Neural progenitor cell (in vitro differentiated cells): Measurements from ENCODE around the gene SYVN1. TPM values are rescaled to one million over a fixed set of nuclear protein-coding genes. Genes with fewer than 3 reads are reported as not detected.

ENCODE experiments used
- DNase-seq: peaks from one replicate; pipeline ENCODE4 v3.0.0-alpha.2; 2016; ENCODE audit warnings: low spot score
- H2AFZ ChIP-seq: fragments of 200-600 bp; sonication (generic); replicated peaks from 2 replicates; pipeline ENCODE4 v1.6.1; 2016; ENCODE audit warnings: antibody characterized with exemption
- H3F3A ChIP-seq: fragments of 200-600 bp; sonication (generic); 2 replicates; pipeline ENCODE4 v1.6.1; 2016; ENCODE audit warnings: antibody characterized with exemption, low read depth
- H3K27ac ChIP-seq: fragments of 200-600 bp; sonication (generic); 2 replicates; pipeline ENCODE4 v1.5.1; 2016; ENCODE audit warnings: mild to moderate bottlenecking
- H3K27me3 ChIP-seq: fragments of 200-600 bp; sonication (generic); 2 replicates; pipeline ENCODE4 v1.6.1; 2016; ENCODE audit warnings: mild to moderate bottlenecking, moderate library complexity
- H3K36me3 ChIP-seq: fragments of 200-600 bp; sonication (generic); 2 replicates; pipeline ENCODE4 v1.5.1; 2016
- H3K4me1 ChIP-seq: fragments of 200-600 bp; sonication (generic); 2 replicates; pipeline ENCODE4 v1.6.1; 2016; ENCODE audit warnings: mixed run types
- H3K4me2 ChIP-seq: fragments of 200-600 bp; sonication (generic); 2 replicates; pipeline ENCODE4 v1.6.1; 2016
- H3K4me3 ChIP-seq: fragments of 200-600 bp; sonication (generic); 2 replicates; pipeline ENCODE4 v1.5.1; 2016
- H3K79me2 ChIP-seq: fragments of 200-600 bp; sonication (generic); 2 replicates; pipeline ENCODE4 v1.6.1; 2016; ENCODE audit warnings: low read depth
- H3K9ac ChIP-seq: fragments of 200-600 bp; sonication (generic); 2 replicates; pipeline ENCODE4 v1.6.1; 2016
- H3K9me3 ChIP-seq: fragments of 200-600 bp; sonication (generic); 2 replicates; pipeline ENCODE4 v1.5.1; 2016; ENCODE audit warnings: low read depth
- H4K20me1 ChIP-seq: fragments of 200-600 bp; sonication (generic); 2 replicates; pipeline ENCODE4 v1.6.1; 2016; ENCODE audit warnings: low read depth
- H3K27ac Mint-ChIP-seq: 3 replicates; pipeline ENCODE4 v1.8.0; 2021; ENCODE audit warnings: mixed read lengths
- H3K27me3 Mint-ChIP-seq: 2 replicates; pipeline ENCODE4 v1.8.0; 2022; ENCODE audit warnings: low read depth, mild to moderate bottlenecking, inconsistent platforms, moderate library complexity, mixed read lengths; ENCODE audit not compliant: insufficient read depth
- H3K36me3 Mint-ChIP-seq: 3 replicates; pipeline ENCODE4 v1.8.0; 2021; ENCODE audit warnings: mixed read lengths
- H3K4me1 Mint-ChIP-seq: 3 replicates; pipeline ENCODE4 v1.8.0; 2021; ENCODE audit warnings: mixed read lengths
- H3K4me3 Mint-ChIP-seq: 3 replicates; pipeline ENCODE4 v1.8.0; 2021; ENCODE audit warnings: mild to moderate bottlenecking, moderate library complexity, mixed read lengths
- H3K9me3 Mint-ChIP-seq: 3 replicates; pipeline ENCODE4 v1.8.0; 2020; ENCODE audit warnings: mixed read lengths
- EZH2 ChIP-seq: fragments of 200-600 bp; sonication (generic); IDR thresholded peaks from 2 replicates; pipeline ENCODE4 v1.6.1; 2017; ENCODE audit warnings: antibody characterized with exemption, mild to moderate bottlenecking, moderate library complexity
- EZH2phosphoT487 ChIP-seq: fragments of 200-600 bp; sonication (generic); IDR thresholded peaks from 2 replicates; pipeline ENCODE4 v1.6.1; 2017; ENCODE audit warnings: antibody characterized with exemption
- total RNA-seq: library from RNA; depleted of rRNA; stranded (reverse); fragments of >200 nt; gene quantifications from 2 replicates; pipeline ENCODE4 v1.2.3, GENCODE V29; 2015; ENCODE audit warnings: low replicate concordance
- TF ChIP-seq, protein P1 (sequence below): fragments of 200-600 bp; sonication (generic); IDR thresholded peaks from 2 replicates; pipeline ENCODE4 v1.5.1; 2017; ENCODE audit warnings: antibody characterized with exemption, mild to moderate bottlenecking

Gene SYVN1
- total RNA-seq, 1 donor from 2014 or later, result 7.2 TPM

DNA sequence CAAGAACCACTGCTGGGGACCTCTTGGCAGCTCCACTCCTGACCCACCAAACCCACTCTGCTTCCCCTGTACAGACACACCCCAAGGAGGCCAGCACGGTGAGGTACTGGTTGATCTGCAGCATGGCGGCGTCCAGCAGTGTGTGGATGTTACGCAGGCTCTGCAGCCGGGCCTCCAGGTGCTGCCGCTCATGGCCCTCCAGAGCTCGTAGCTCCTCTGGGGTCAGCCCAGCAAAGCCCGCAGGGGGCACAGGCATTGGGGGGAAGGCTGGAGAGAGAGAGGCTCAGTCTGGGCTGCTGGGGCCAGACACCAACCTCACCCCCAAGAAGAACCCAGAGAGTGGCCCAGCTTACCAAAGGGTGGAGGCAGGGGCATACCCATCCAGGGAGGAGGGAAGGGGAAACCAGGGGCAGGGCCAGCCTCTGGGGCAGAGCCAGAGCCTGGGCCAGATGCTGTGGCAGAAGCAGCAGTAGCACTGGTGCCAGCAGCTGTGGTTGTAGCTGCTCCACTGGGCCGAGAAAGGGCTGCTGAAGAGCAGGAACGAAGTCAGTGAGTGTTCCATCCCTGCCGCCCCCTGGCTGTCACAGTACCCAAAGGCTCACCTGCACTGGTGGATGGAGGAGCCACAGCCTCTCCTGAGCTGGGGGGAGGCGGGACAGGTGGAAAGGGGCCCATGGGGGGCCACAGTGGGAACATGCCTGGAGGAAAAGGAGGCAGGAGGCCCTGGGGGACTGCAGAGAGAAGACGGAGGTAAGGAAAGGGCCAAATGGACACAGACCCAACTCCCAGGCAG, 4.5 kb downstream of the SYVN1 start:
- no peak for DNase-seq
- H3K9me3 ChIP-seq, result no peaks in the 10 kb centered on the region
- H3K36me3 ChIP-seq, result no peaks in the 10 kb centered on the region
- H3K4me2 ChIP-seq, result no peak overlapping the region
- Mint-ChIP-seq H3K9me3 (no peaks in the 10 kb centered on the region), H3K4me1 (peaks cover 13% of the 10 kb centered on the region), H3K27ac (no peak overlapping the region), H3K36me3 (no peaks in the 10 kb centered on the region), H3K4me3 (no peak overlapping the region), H3K27me3 (peaks cover 8% of the 10 kb centered on the region)
- peaks cover 3% of the 10 kb centered on the region for H3K4me1 ChIP-seq
- TF ChIP-seq EZH2phosphoT487, result no peak
- no peak overlapping the region for H3K4me3 ChIP-seq
- H3K27ac ChIP-seq, result no peak overlapping the region
- peaks cover 23% of the 10 kb centered on the region for H3K79me2 ChIP-seq
- H3K27me3 ChIP-seq, result no peaks in the 10 kb centered on the region
- H3K9ac ChIP-seq, result no peak overlapping the region
- no peak overlapping the region for H2AFZ ChIP-seq
- H3F3A ChIP-seq, result peaks cover 8% of the 10 kb centered on the region
- peaks cover 11% of the 10 kb centered on the region for H4K20me1 ChIP-seq

DNA sequence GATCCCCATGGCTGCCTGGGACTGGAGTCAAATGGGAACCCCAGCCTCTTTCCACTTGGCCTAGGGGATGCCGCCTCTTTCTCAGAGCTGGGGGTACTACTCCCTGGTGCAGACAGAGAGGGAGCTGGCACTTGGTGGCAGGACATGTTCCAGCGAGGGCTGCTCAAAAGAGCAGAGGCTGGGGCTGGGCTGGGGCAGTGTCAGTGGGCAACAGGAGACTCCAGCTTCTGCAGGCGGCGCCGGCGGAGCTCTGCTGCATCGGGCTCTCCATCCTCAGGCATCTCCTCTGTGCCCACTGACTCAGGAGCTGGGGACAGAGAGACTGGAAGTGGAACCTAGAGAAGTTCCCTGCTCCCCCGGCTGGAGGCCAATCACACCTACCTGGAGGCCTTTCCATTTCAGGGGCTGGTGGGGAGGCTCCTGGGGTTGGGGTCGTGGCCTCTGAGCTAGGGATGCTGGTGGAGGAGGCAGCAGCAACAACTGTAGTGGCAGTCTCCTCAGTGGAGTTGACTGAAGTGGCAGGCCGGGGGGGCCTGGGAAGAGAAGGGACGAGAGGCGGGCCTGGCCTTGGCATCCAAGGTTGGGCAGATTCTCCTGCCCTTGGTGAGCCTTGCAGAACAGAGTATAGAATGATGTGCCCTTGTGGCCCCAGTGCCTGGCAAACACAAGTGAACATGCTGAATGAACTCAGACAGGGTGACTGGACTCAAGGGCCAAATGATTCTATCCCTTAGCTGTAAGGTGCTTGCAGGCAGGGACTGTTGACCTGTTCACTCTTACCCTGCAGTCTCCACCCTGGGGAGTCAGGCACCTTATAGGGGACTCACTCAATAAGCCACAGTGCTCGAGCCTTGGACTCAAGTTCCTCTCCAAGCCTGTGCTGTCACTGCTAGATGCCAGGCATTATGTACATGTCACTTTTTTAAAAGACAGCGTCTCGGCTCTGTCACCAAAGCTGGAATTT, 5.9 kb downstream of the SYVN1 start:
- no peak overlapping the region for H3K4me2 ChIP-seq
- H4K20me1 ChIP-seq, result peaks cover 6% of the 10 kb centered on the region
- TF ChIP-seq EZH2, result no peak
- TF ChIP-seq EZH2phosphoT487, result no peak
- TF ChIP-seq, protein P1, sequence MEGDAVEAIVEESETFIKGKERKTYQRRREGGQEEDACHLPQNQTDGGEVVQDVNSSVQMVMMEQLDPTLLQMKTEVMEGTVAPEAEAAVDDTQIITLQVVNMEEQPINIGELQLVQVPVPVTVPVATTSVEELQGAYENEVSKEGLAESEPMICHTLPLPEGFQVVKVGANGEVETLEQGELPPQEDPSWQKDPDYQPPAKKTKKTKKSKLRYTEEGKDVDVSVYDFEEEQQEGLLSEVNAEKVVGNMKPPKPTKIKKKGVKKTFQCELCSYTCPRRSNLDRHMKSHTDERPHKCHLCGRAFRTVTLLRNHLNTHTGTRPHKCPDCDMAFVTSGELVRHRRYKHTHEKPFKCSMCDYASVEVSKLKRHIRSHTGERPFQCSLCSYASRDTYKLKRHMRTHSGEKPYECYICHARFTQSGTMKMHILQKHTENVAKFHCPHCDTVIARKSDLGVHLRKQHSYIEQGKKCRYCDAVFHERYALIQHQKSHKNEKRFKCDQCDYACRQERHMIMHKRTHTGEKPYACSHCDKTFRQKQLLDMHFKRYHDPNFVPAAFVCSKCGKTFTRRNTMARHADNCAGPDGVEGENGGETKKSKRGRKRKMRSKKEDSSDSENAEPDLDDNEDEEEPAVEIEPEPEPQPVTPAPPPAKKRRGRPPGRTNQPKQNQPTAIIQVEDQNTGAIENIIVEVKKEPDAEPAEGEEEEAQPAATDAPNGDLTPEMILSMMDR, result no peak
- peaks cover 3% of the 10 kb centered on the region for H3K4me1 ChIP-seq
- H3K27me3 ChIP-seq, result no peaks in the 10 kb centered on the region
- H3K27ac Mint-ChIP-seq, result no peak overlapping the region
- H3K9me3 ChIP-seq, result no peaks in the 10 kb centered on the region
- peaks cover 6% of the 10 kb centered on the region for H3K27me3 Mint-ChIP-seq
- peaks cover 10% of the 10 kb centered on the region for H3F3A ChIP-seq
- no peaks in the 10 kb centered on the region for H3K36me3 Mint-ChIP-seq
- H3K27ac ChIP-seq, result no peak overlapping the region
- no peaks in the 10 kb centered on the region for H3K36me3 ChIP-seq
- no peak overlapping the region for H3K4me3 Mint-ChIP-seq
- peaks cover 13% of the 10 kb centered on the region for H3K4me1 Mint-ChIP-seq
- DNase-seq, result no peak
- H2AFZ ChIP-seq, result no peak overlapping the region
- H3K4me3 ChIP-seq, result no peak overlapping the region
- no peak overlapping the region for H3K9ac ChIP-seq
- H3K9me3 Mint-ChIP-seq, result no peaks in the 10 kb centered on the region
- peaks cover 29% of the 10 kb centered on the region for H3K79me2 ChIP-seq

DNA sequence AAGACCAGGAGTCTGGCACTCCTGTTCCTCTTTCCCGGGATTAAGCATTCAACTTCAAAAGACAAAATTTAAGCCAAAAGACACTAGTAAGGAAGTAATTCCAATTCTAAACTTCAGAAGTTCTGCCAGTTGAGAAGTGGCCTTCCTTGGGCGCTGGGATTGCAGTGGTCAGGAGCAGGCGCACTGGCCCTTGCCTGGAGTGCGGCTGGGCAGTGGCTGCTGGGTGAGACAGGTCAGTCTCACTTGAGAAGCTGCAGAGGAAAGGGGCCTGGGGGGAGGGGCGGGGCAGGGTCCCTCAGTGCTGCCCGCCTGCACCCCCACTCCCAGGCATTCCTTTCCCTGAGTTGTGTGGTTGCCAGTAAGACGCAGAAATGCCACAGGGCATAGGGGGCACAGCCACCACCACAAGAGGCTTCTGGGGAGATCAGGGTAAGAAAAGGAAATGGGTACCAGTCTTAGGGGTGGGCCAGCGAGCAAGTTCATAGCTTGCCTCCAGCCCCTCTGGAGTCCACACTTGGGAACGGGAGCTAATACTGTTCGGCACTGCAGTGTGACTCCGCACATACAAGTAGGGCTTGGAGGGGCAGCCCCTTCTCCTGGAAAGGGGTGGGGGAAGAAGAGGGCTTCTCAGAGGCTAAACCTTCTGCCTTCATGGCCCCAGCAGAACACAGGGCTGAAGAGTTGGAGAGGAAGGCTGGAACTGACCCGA, 6.7 kb downstream of the SYVN1 start:
- Histone ChIP-seq H2AFZ (no peak overlapping the region), H3K9me3 (no peaks in the 10 kb centered on the region), H3F3A (peaks cover 16% of the 10 kb centered on the region), H4K20me1 (no peaks in the 10 kb centered on the region), H3K4me2 (no peak overlapping the region), H3K27ac (no peak overlapping the region), H3K9ac (no peak overlapping the region), H3K79me2 (peaks cover 29% of the 10 kb centered on the region), H3K27me3 (no peaks in the 10 kb centered on the region), H3K4me1 (peaks cover 4% of the 10 kb centered on the region), H3K4me3 (no peak overlapping the region), H3K36me3 (no peaks in the 10 kb centered on the region)
- Mint-ChIP-seq H3K27ac (no peak overlapping the region), H3K36me3 (no peaks in the 10 kb centered on the region), H3K4me1 (peaks cover 9% of the 10 kb centered on the region), H3K4me3 (no peak overlapping the region), H3K9me3 (no peaks in the 10 kb centered on the region), H3K27me3 (peaks cover 4% of the 10 kb centered on the region)
- no peak for DNase-seq
- TF ChIP-seq EZH2phosphoT487 (no peak), EZH2 (no peak)
- TF ChIP-seq, protein P1, result no peak
